SK-N-SH treated with all-trans-retinoic acid at 6 μM for 48 hours (cell line): ENCODE results near the gene RIMBP2.

Source experiments
- ATAC-seq: fragments of 200-7000 bp; cut with Tn5 transposase; 3 replicates; pipeline ENCODE4 v1.9.1; 2020; ENCODE audit warnings: mild to moderate bottlenecking, moderate library complexity
- ARNTL ChIP-seq: fragments of 450-650 bp; formaldehyde crosslinking; IDR thresholded peaks from 2 replicates; pipeline ENCODE4 v1.5.0; 2020; ENCODE audit warnings: low read depth, mild to moderate bottlenecking, moderate library complexity, borderline replicate concordance
- BACH2 ChIP-seq: fragments of 250-450 bp; sonication (Bioruptor Pico); IDR thresholded peaks from 2 replicates; pipeline ENCODE4 v1.9.0; 2021; ENCODE audit warnings: mild to moderate bottlenecking, borderline replicate concordance
- CREB5 ChIP-seq: fragments of 250-450 bp; sonication (Bioruptor Pico); IDR thresholded peaks from 2 replicates; pipeline ENCODE4 v1.5.1; 2020; ENCODE audit warnings: low read depth, mild to moderate bottlenecking, moderate library complexity
- CSDC2 ChIP-seq: fragments of 250-450 bp; sonication (Bioruptor Pico); IDR thresholded peaks from 2 replicates; pipeline ENCODE4 v1.5.0; 2020; ENCODE audit warnings: mild to moderate bottlenecking, moderate library complexity
- CSRNP3 ChIP-seq: fragments of 250-450 bp; sonication (Bioruptor Pico); IDR thresholded peaks from 2 replicates; pipeline ENCODE4 v1.5.1; 2021; ENCODE audit warnings: mild to moderate bottlenecking, moderate library complexity
- ESRRG ChIP-seq: fragments of 250-450 bp; sonication (Bioruptor Pico); IDR thresholded peaks from 2 replicates; pipeline ENCODE4 v1.6.1; 2021; ENCODE audit warnings: mild to moderate bottlenecking
- ISL1 ChIP-seq: fragments of 250-450 bp; sonication (Bioruptor Pico); IDR thresholded peaks from 2 replicates; pipeline ENCODE4 v2.1.2; 2022; ENCODE audit warnings: mild to moderate bottlenecking, moderate library complexity
- OSR1 ChIP-seq: fragments of 250-450 bp; sonication (Bioruptor Pico); IDR thresholded peaks from 2 replicates; pipeline ENCODE4 v1.8.0; 2022; ENCODE audit warnings: moderate library complexity, mild to moderate bottlenecking, inconsistent platforms
- RARB ChIP-seq: fragments of 250-450 bp; sonication (Bioruptor Pico); IDR thresholded peaks from 2 replicates; pipeline ENCODE4 v1.8.0; 2021; ENCODE audit warnings: mild to moderate bottlenecking, moderate library complexity
- SNAI2 ChIP-seq: fragments of 250-450 bp; sonication (Bioruptor Pico); IDR thresholded peaks from 2 replicates; pipeline ENCODE4 v1.5.0; 2020; ENCODE audit warnings: mild to moderate bottlenecking, moderate library complexity
- TCF4 ChIP-seq: fragments of 250-450 bp; sonication (Bioruptor Pico); IDR thresholded peaks from 2 replicates; pipeline ENCODE4 v1.8.0; 2021; ENCODE audit warnings: mild to moderate bottlenecking, moderate library complexity, borderline replicate concordance
- TOX ChIP-seq: fragments of 250-450 bp; sonication (Bioruptor Pico); IDR thresholded peaks from 2 replicates; pipeline ENCODE4 v1.8.0; 2021; ENCODE audit warnings: mild to moderate bottlenecking, moderate library complexity, borderline replicate concordance
- TSHZ2 ChIP-seq: fragments of 250-450 bp; sonication (Bioruptor Pico); IDR thresholded peaks from 2 replicates; pipeline ENCODE4 v1.5.0; 2020; ENCODE audit warnings: mild to moderate bottlenecking, moderate library complexity
- ZFP3 ChIP-seq: fragments of 250-450 bp; sonication (Bioruptor Pico); IDR thresholded peaks from 2 replicates; pipeline ENCODE4 v1.5.0; 2020; ENCODE audit warnings: mild to moderate bottlenecking, moderate library complexity
- ZNF565 ChIP-seq: fragments of 450-650 bp; formaldehyde crosslinking; conservative IDR thresholded peaks from 2 replicates; pipeline ENCODE4 v1.5.0; 2020; ENCODE audit warnings: low read depth, mild to moderate bottlenecking, moderate library complexity
- ZNF70 ChIP-seq: fragments of 450-650 bp; formaldehyde crosslinking; IDR thresholded peaks from 2 replicates; pipeline ENCODE4 v1.5.0; 2020; ENCODE audit warnings: mild to moderate bottlenecking, moderate library complexity
- ZNF8 ChIP-seq: fragments of 450-650 bp; formaldehyde crosslinking; IDR thresholded peaks from 2 replicates; pipeline ENCODE4 v1.5.0; 2020; ENCODE audit warnings: mild to moderate bottlenecking, moderate library complexity
- TF ChIP-seq, protein P1 (sequence below): fragments of 250-450 bp; sonication (Bioruptor Pico); IDR thresholded peaks from 2 replicates; pipeline ENCODE4 v1.8.0; 2020; ENCODE audit warnings: mild to moderate bottlenecking, moderate library complexity, borderline replicate concordance
- TF ChIP-seq, protein P2 (sequence below): fragments of 250-450 bp; sonication (Bioruptor Pico); IDR thresholded peaks from 2 replicates; pipeline ENCODE4 v1.8.0; 2021; ENCODE audit warnings: low read depth, mild to moderate bottlenecking, moderate library complexity, borderline replicate concordance

RIMBP2 gene

GRCh38 chr12:130439250-130439649 is 276.8 kb downstream of the RIMBP2 start:
- no peak for ATAC-seq
- TF ChIP-seq BACH2 (CRISPR knock-in tag) (no peak), ISL1 (CRISPR knock-in tag) (no peak), TOX (CRISPR knock-in tag) (no peak), ZNF70 (CRISPR knock-in tag) (no peak), RARB (CRISPR knock-in tag) (no peak), TSHZ2 (CRISPR knock-in tag) (no peak), OSR1 (CRISPR knock-in tag) (no peak), ZFP3 (CRISPR knock-in tag) (no peak), ZNF8 (CRISPR knock-in tag) (no peak), TCF4 (CRISPR knock-in tag) (no peak), CSDC2 (no peak), ZNF565 (CRISPR knock-in tag) (no peak), ARNTL (no peak), SNAI2 (CRISPR knock-in tag) (no peak), CSRNP3 (no peak)
- TF ChIP-seq, protein P1, sequence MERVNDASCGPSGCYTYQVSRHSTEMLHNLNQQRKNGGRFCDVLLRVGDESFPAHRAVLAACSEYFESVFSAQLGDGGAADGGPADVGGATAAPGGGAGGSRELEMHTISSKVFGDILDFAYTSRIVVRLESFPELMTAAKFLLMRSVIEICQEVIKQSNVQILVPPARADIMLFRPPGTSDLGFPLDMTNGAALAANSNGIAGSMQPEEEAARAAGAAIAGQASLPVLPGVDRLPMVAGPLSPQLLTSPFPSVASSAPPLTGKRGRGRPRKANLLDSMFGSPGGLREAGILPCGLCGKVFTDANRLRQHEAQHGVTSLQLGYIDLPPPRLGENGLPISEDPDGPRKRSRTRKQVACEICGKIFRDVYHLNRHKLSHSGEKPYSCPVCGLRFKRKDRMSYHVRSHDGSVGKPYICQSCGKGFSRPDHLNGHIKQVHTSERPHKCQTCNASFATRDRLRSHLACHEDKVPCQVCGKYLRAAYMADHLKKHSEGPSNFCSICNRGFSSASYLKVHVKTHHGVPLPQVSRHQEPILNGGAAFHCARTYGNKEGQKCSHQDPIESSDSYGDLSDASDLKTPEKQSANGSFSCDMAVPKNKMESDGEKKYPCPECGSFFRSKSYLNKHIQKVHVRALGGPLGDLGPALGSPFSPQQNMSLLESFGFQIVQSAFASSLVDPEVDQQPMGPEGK (CRISPR knock-in tag), result no peak
- TF ChIP-seq, protein P2, sequence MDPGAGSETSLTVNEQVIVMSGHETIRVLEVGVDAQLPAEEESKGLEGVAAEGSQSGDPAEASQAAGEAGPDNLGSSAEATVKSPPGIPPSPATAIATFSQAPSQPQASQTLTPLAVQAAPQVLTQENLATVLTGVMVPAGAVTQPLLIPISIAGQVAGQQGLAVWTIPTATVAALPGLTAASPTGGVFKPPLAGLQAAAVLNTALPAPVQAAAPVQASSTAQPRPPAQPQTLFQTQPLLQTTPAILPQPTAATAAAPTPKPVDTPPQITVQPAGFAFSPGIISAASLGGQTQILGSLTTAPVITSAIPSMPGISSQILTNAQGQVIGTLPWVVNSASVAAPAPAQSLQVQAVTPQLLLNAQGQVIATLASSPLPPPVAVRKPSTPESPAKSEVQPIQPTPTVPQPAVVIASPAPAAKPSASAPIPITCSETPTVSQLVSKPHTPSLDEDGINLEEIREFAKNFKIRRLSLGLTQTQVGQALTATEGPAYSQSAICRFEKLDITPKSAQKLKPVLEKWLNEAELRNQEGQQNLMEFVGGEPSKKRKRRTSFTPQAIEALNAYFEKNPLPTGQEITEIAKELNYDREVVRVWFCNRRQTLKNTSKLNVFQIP, result no peak

DNA sequence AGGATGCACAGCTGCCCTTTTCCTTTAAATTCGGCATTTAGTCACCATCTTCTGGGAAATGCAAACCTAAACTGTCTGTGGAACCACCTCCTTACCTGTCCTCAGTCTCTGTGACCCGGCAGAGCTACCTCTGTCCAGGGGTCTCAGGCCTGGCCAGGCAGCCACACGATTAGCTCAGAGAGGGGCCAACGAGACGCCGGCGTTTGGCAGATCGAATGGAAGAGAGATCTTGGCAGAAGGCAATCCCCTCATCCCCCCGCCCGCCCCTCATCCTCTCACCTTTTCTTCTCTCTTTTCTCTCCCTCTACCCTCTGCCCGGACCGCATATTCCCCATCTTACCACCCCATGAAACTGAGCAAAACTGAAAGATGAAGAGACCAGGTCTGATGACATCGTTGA is 277.4 kb downstream of the RIMBP2 start:
- TF ChIP-seq, protein P2, result no peak
- TF ChIP-seq CSDC2 (no peak), TCF4 (CRISPR knock-in tag) (no peak), CREB5 (CRISPR knock-in tag) (no peak), ISL1 (CRISPR knock-in tag) (no peak)
- no peak for ATAC-seq

DNA sequence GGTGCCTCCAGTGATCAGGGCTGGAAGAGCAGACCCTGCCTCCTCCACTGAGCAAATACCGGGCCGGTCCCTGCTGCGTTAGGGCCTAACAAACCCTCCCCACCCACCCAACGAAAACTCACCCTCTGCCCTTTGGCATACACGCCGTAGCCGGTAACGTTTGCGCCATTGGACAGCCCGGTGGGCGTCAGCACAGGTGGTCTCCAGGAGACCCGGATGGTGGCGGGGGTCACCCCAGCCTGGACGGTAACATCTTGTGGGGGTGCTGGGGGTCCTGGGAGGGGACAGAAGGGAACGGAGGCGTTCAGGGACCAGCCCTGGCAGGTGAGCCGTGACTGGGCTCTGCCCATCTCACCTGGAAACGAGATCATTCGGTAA is 277.9 kb downstream of the RIMBP2 start:
- no peak for ATAC-seq
- TF ChIP-seq TCF4 (CRISPR knock-in tag), result no peak
- no peak for TF ChIP-seq ESRRG (CRISPR knock-in tag)
- TF ChIP-seq ARNTL, result no peak
- TF ChIP-seq, protein P2, result no peak
- TF ChIP-seq OSR1 (CRISPR knock-in tag), result no peak
- no peak for TF ChIP-seq ZNF8 (CRISPR knock-in tag)
